Transverse colon (tissue), 4 donors: ENCODE data around the gene IRX4.

Experiments used
- CTCF ChIP-seq, 5 experiments: fragments of 200-600 bp in 3 of 5; fragments of 450-650 bp in 2 of 5; sonication (generic) in 3 of 5; IDR thresholded peaks; 1 replicate in 2 of 5; 2 replicates in 3 of 5; pipeline ENCODE4 v1.5.1; 2016 to 2017; ENCODE audit warnings: antibody characterized with exemption in 5 of 5, inconsistent platforms in 3 of 5, mild to moderate bottlenecking in 2 of 5, moderate library complexity in 1 of 5
- EP300 ChIP-seq: sonication (generic); formaldehyde crosslinking; IDR thresholded peaks from one replicate; pipeline ENCODE4 v1.6.1; 2017; ENCODE audit warnings: antibody characterized with exemption, low read depth
- POLR2A ChIP-seq: fragments of 450-650 bp; IDR thresholded peaks from one replicate; pipeline ENCODE4 v1.6.1; 2016; ENCODE audit warnings: antibody characterized with exemption, mild to moderate bottlenecking, moderate library complexity
- POLR2AphosphoS5 ChIP-seq, 3 donors: sonication (generic); formaldehyde crosslinking; IDR thresholded peaks; one replicate each; pipeline ENCODE4 v1.6.1; 2016; ENCODE audit warnings: antibody characterized with exemption in 3 of 3

DNA sequence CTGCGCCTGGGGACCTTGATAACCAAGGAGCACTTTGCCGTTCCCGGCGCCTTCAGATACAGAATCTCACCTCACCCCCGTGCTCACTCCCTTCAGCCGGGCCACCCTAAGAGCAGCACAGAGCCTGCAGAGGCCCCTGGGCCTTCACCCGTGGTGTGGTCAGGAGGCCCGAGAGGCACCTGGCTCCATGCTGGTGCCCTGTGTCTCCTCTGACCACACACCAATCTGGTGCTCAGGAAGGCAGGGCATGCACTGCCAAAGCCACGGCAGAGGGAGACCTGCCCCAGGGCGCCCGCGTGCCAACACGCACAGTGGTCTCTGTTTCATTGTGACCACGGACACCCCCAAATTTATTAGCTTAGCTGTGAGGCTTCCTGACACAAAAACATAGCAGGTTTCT, 11.3 kb downstream of the IRX4 start:
- TF ChIP-seq CTCF (IDR thresholded peaks at IDR 0.05) = no peak
- TF ChIP-seq POLR2A = no peak
- no peak for TF ChIP-seq POLR2AphosphoS5 (IDR thresholded peaks at IDR 0.05)
- no peak for TF ChIP-seq EP300
